Skeletal muscle satellite cell (primary cell): Measurements from ENCODE around the gene DSN1.

Experiments used
- H3K27me3 ChIP-seq: 2 replicates; pipeline ENCODE4 v1.7.0; 2013; ENCODE audit warnings: low read length; ENCODE audit not compliant: control insufficient read depth, insufficient read depth
- H3K36me3 ChIP-seq: 2 replicates; pipeline ENCODE4 v1.7.0; 2013; ENCODE audit warnings: mild to moderate bottlenecking, control low read depth, low read length; ENCODE audit not compliant: insufficient read depth
- H3K4me1 ChIP-seq: 2 replicates; pipeline ENCODE4 v1.7.0; 2013; ENCODE audit warnings: low read length; ENCODE audit not compliant: control insufficient read depth, insufficient read depth
- H3K4me2 ChIP-seq: 2 replicates; pipeline ENCODE4 v1.7.0; 2013; ENCODE audit warnings: mild to moderate bottlenecking, low read length
- H3K4me3 ChIP-seq: 2 replicates; pipeline ENCODE4 v1.7.0; 2013; ENCODE audit warnings: low read length
- H3K9ac ChIP-seq: 2 replicates; pipeline ENCODE4 v1.7.0; 2013; ENCODE audit warnings: mild to moderate bottlenecking, low read depth, low read length, moderate library complexity
- H3K9me3 ChIP-seq: replicated peaks from 2 replicates; pipeline ENCODE4 v1.7.0; 2013; ENCODE audit warnings: mild to moderate bottlenecking, control low read depth, low read length

The DSN1 gene

DNA sequence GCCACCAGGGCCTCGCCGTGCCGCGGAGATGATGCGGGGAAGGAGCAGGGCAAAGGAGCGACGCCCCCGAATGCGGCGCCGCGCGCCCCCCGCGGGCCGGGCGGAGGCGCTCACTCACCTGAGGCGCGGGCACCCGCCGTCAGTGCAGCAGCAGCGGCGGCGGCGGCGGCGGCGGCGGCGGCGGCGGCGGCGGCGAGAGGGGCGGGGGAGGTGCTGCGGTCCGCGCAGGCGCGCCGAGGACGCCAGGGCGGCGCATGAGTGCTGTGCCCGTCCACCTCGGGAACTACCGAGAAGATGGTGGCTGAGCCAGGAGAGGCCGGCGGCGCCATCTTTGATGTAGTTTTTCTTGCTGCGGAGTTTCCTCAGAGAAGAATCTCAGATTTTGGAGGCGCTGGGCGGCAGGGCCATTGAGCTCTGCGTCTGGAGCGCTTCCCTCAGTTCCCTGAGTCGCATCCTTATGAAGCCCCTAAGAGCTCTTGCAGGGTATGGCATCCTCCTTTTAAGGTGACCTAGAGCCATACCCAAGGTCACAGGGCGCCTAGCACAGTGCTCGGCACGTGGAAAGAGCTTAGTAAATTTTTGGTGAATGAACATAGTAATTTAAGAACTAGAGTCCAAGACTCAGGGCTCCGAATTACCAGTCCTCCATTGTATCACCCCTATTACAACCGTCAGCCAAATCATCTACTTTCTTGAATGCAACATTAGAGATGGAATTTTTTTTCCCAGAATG is 27.5 kb downstream of the DSN1 start, which contains the start of gene NDRG3:
NDRG3 (minus strand) TSS at position 164 of the 733 bp plus-strand sequence. CDS start 24,355 bp downstream, outside the sequence.
- Histone ChIP-seq H3K9ac (peak within 1 kb of the TSS; percentile 84), H3K27me3 (no peaks in the 10 kb centered on the region), H3K9me3 (no peaks in the 10 kb centered on the region), H3K36me3 (peaks cover 7% of the 10 kb centered on the region), H3K4me3 (peak within 1 kb of the TSS; percentile 89), H3K4me2 (peak within 1 kb of the TSS; percentile 100), H3K4me1 (peaks cover 16% of the 10 kb centered on the region)

- H3K36me3 ChIP-seq = peaks cover 2% of the 10 kb centered on the region
- no peaks in the 10 kb centered on the region for H3K27me3 ChIP-seq
- peaks cover 16% of the 10 kb centered on the region for H3K4me1 ChIP-seq
- peak overlapping the region; percentile 67 for H3K9ac ChIP-seq
- no peaks in the 10 kb centered on the region for H3K9me3 ChIP-seq
- H3K4me3 ChIP-seq = peak overlapping the region; percentile 74
- H3K4me2 ChIP-seq = peak overlapping the region; percentile 100
Measured at GRCh38 chr20:36745234-36745926, 28.2 kb downstream of the DSN1 start.

DNA sequence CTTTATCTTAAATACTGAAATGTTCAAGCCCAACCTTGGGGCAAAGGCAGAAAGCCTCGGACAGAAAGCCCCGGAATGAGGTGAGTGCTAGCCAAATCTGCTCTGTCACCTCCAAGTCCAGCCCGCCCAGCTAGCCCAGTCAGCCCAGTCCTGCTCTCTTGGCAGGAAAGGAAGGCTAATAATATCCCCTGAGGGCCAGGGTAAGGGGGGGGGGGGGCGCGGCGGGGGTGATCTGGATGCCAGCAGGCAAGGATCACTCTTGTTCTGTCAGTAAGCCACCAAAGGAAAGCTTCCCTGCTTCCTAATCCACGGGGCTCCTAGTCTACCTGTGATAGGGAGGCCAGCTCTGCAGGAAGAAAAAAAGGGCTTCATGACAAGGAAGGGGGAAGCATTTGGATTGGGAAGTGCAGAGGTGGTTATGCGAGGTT is 28.8 kb downstream of the DSN1 start:
- peak overlapping the region; percentile 74 for H3K4me3 ChIP-seq

DNA sequence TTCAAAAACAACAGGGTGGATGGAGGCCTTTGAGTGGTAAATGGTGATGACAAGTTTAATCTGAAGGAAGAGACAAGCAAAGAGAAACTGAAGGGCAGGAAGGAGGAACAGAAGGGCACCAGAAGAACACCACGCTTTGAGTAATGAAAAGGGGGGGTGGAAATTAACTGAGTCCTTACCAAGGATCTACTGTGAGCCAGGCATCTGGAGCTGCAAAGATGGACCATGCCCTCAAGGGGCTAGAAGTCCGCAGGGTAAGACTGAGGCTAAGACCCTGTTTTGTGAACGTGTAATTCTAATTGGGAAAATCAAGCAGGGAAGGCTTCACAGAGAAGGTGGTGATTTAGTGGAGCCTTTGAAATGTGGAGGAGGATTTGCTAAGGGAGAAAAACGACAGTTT is 29.3 kb downstream of the DSN1 start:
- Histone ChIP-seq H3K4me1 (peaks cover 16% of the 10 kb centered on the region), H3K27me3 (no peaks in the 10 kb centered on the region), H3K36me3 (no peaks in the 10 kb centered on the region), H3K9me3 (no peaks in the 10 kb centered on the region), H3K9ac (no peak overlapping the region), H3K4me3 (no peak overlapping the region), H3K4me2 (peak overlapping the region; percentile 100)

More for the DNA sequence above, 28.8 kb downstream of the DSN1 start:
- Histone ChIP-seq H3K4me1 (peaks cover 16% of the 10 kb centered on the region), H3K9me3 (no peaks in the 10 kb centered on the region), H3K27me3 (no peaks in the 10 kb centered on the region), H3K4me2 (peak overlapping the region; percentile 100), H3K9ac (peak overlapping the region; percentile 67), H3K36me3 (no peaks in the 10 kb centered on the region)

GRCh38 chr20:36742558-36742957 is 31.0 kb downstream of the DSN1 start:
- H3K4me3 ChIP-seq = no peak overlapping the region

DNA sequence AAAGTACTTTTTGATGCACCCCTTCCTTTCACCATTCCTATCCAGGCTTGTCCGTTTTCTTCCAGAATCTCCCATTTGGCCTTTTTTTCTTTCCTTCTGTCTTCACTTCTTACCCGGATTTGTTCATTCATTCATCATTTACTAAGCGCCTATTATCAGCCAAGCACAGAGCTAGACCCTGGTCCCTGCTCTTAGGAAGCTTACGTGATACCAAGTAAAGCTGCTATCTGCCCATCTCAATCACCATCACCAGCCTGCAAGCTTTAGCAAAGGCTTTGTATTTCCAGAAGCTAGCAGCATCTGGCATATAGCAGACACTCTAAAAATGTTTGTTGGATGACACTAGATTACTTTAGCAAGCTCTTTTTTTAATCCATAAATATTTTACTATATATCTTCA is 32.5 kb downstream of the DSN1 start:
- Histone ChIP-seq H3K36me3 (no peaks in the 10 kb centered on the region), H3K9ac (no peak overlapping the region), H3K4me1 (peaks cover 13% of the 10 kb centered on the region), H3K4me3 (no peak overlapping the region), H3K9me3 (no peaks in the 10 kb centered on the region), H3K4me2 (no peak overlapping the region), H3K27me3 (no peaks in the 10 kb centered on the region)

More at GRCh38 chr20:36742558-36742957, 31.0 kb downstream of the DSN1 start:
- Histone ChIP-seq H3K4me1 (peaks cover 16% of the 10 kb centered on the region), H3K27me3 (no peaks in the 10 kb centered on the region), H3K9ac (no peak overlapping the region), H3K9me3 (no peaks in the 10 kb centered on the region), H3K4me2 (no peak overlapping the region), H3K36me3 (no peaks in the 10 kb centered on the region)

DNA sequence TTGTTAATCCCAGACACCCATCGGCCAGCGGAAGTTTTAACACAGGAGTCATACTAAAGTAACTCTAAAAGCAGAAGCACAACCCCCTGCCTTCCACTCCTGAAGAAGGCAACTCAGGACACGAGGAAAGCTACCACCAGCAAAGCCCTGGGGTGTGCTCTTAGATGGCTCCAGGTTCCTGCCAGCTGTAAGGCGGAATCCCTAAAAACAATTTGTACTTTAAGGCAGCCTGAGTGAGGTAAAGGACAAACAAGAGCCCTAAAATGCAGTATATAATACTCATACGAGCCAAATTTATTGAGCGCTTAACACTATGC is 36.4 kb downstream of the DSN1 start:
- Histone ChIP-seq H3K4me1 (peaks cover 4% of the 10 kb centered on the region), H3K4me3 (no peak overlapping the region), H3K4me2 (no peak overlapping the region), H3K9me3 (no peaks in the 10 kb centered on the region), H3K36me3 (no peaks in the 10 kb centered on the region), H3K9ac (no peak overlapping the region), H3K27me3 (no peaks in the 10 kb centered on the region)

- peaks cover 4% of the 10 kb centered on the region for H3K4me1 ChIP-seq
- no peaks in the 10 kb centered on the region for H3K36me3 ChIP-seq
- no peak overlapping the region for H3K9ac ChIP-seq
- H3K4me3 ChIP-seq = no peak overlapping the region
- no peaks in the 10 kb centered on the region for H3K27me3 ChIP-seq
- H3K4me2 ChIP-seq = no peak overlapping the region
- no peaks in the 10 kb centered on the region for H3K9me3 ChIP-seq
Measured at GRCh38 chr20:36736451-36737182, 36.9 kb downstream of the DSN1 start.

- Histone ChIP-seq H3K27me3 (no peaks in the 10 kb centered on the region), H3K4me1 (peaks cover 4% of the 10 kb centered on the region), H3K4me3 (no peak overlapping the region), H3K4me2 (no peak overlapping the region), H3K9me3 (no peaks in the 10 kb centered on the region), H3K9ac (no peak overlapping the region), H3K36me3 (no peaks in the 10 kb centered on the region)
Measured at GRCh38 chr20:36732456-36732855, 41.1 kb downstream of the DSN1 start.

DNA sequence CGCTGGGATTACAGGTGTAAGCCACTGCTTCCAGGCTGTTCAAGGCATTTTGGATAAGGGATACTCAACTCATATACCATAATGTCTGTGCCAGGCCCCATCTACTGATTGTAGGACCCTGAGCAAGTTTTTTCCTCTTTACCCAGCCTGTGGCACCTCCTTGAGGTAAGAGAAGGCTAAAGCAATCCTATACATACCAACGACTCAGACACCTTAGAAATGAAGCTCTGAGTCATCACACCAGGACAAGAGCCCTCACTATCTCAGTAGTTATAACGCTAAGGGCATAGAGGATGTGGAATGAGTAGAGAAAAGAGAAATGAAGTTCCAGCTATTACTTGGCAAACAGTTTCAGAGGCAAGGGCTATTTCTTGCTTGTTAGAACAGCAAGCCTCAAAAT is 44.6 kb downstream of the DSN1 start:
- Histone ChIP-seq H3K27me3 (no peaks in the 10 kb centered on the region), H3K4me1 (peaks cover 4% of the 10 kb centered on the region), H3K4me2 (no peak overlapping the region), H3K9me3 (no peaks in the 10 kb centered on the region), H3K9ac (no peak overlapping the region), H3K36me3 (no peaks in the 10 kb centered on the region), H3K4me3 (no peak overlapping the region)

GRCh38 chr20:36726168-36726567 is 47.4 kb downstream of the DSN1 start:
- Histone ChIP-seq H3K4me2 (no peak overlapping the region), H3K4me1 (no peaks in the 10 kb centered on the region), H3K36me3 (no peaks in the 10 kb centered on the region), H3K4me3 (no peak overlapping the region), H3K9me3 (no peaks in the 10 kb centered on the region), H3K27me3 (no peaks in the 10 kb centered on the region), H3K9ac (no peak overlapping the region)
